Right lobe of liver (tissue), 6 donors: Measurements from ENCODE around the gene DENND2A. TPM values are rescaled to one million over a fixed set of nuclear protein-coding genes. Genes with fewer than 3 reads are reported as not detected.
A peak's percentile ranks its signal among the peaks of the same experiment; 100 is the strongest.

Source experiments
- ATAC-seq, 4 donors: fragments of 200-7000 bp; cut with Tn5 transposase; one replicate each; pipeline ENCODE4 v1.9.1; 2020; ENCODE audit warnings: mild to moderate bottlenecking in 4 of 4, moderate library complexity in 4 of 4
- DNase-seq, 3 donors: peaks; one replicate each; pipeline ENCODE4 v3.0.0-alpha.2; 2020
- H3K27ac ChIP-seq, 3 donors: fragments of 200-600 bp; one replicate each; pipeline ENCODE4 v1.8.0; 2022
- H3K27me3 ChIP-seq, 2 donors: fragments of 200-600 bp; one replicate each; pipeline ENCODE4 v1.8.0; 2022
- H3K36me3 ChIP-seq, 4 donors: fragments of 200-600 bp; sonication (generic) in 1 of 4; one replicate each; pipeline versions ENCODE4 v1.5.1 to v1.8.0; 2017 to 2022; ENCODE audit warnings: control low read depth in 1 of 4
- H3K4me1 ChIP-seq, 4 donors: fragments of 200-600 bp; sonication (generic) in 1 of 4; one replicate each; pipeline versions ENCODE4 v1.5.1 to v1.8.0; 2017 to 2022; ENCODE audit warnings: control low read depth in 1 of 4
- H3K4me3 ChIP-seq, 3 donors: fragments of 200-600 bp; one replicate each; pipeline ENCODE4 v1.8.0; 2022
- H3K9me3 ChIP-seq, 4 donors: fragments of 200-600 bp; sonication (generic) in 1 of 4; one replicate each; pipeline versions ENCODE4 v1.5.1 to v1.8.0; 2017 to 2022; ENCODE audit warnings: control low read depth in 1 of 4
- CTCF ChIP-seq, 4 donors: fragments of 200-600 bp in 3 of 4; fragments of 450-650 bp in 1 of 4; IDR thresholded peaks; one replicate each; pipeline versions ENCODE4 v1.5.1 to v1.8.0; 2016 to 2022; ENCODE audit warnings: antibody characterized with exemption in 4 of 4, mild to moderate bottlenecking in 2 of 4
- POLR2A ChIP-seq: fragments of 450-650 bp; IDR thresholded peaks from one replicate; pipeline ENCODE4 v1.6.1; 2017; ENCODE audit warnings: antibody characterized with exemption, mild to moderate bottlenecking
- WGBS: methylation state at CpG from one replicate; pipeline ENCODE4 v1.1.6; 2018; ENCODE audit warnings: low coverage, low lambda C conversion rate; ENCODE audit not compliant: insufficient coverage; ENCODE audit errors: missing lambda C conversion rate; 5-methylcytosine and 5-hydroxymethylcytosine counted together
- intact Hi-C, 2 donors: fragments of 100-400 bp; cut with DNase I; formaldehyde crosslinking; loops; one replicate each; pipeline versions ENCODE4 v1.11.2 to v1.14.1; 2022
- total RNA-seq, 6 experiments: library from RNA; depleted of rRNA in 2 of 6; stranded (reverse); fragments of >200 nt in 2 of 6; fragmentation: NEBNext Ultra II Directional in 3 of 6; extraction: Animal tissue kit (Norgen Biotek cat#: 25700) in 3 of 6; gene quantifications; one replicate each; pipeline versions ENCODE4 v1.1.0 to v1.2.4, GENCODE V29; 2016 to 2023
- donor health status: DM: no; HTN: yes; CAD: no.
- donor health status: DM: no; HTN: no; CAD: no.
- donor health status: DM: no; HTN: no; CAD: no.
- donor health status: DM: no; HTN: yes; CAD: no.
- donor health status: DM: no; HTN: yes; CAD: no.

Gene DENND2A
- total RNA-seq, 6 experiments from 2014 or later, result 1.4 to 3.6 (median 2.4) TPM

- 32% methylated on average over 8 of the region's 11 CpGs for WGBS
- Histone ChIP-seq H3K4me3 (peak overlapping the region in 2 of 3 donors; percentile 9 to 13), H3K27me3 (no peaks in the 10 kb centered on the region), H3K27ac (peak overlapping the region in 2 of 3 donors; percentile 37 to 53), H3K4me1 (peaks cover 0 to 18% (median 1%) of the 10 kb centered on the region in 4 donors), H3K9me3 (no peaks in the 10 kb centered on the region), H3K36me3 (no peaks in the 10 kb centered on the region)
- TF ChIP-seq POLR2A (no peak), CTCF (IDR thresholded peaks at IDR 0.05) (no peak)
- ATAC-seq (peak; percentile 77 to 86 (median 80)), DNase-seq (peak in 2 of 3 donors; percentile 55 to 74)
- intact Hi-C loops, result no loop called here
These were observed 16.2 kb upstream of the DENND2A start for GRCh38 chr7:140656548-140657515.

GRCh38 chr7:140655511-140656408 is 15.1 kb upstream of the DENND2A start:
- peak overlapping the region in 1 of 3 donors; percentile 37 for H3K27ac ChIP-seq

GRCh38 chr7:140654661-140655060 is 14.0 kb upstream of the DENND2A start:
- TF ChIP-seq CTCF (IDR thresholded peaks at IDR 0.05), result no peak
- TF ChIP-seq POLR2A, result no peak
- Histone ChIP-seq H3K27me3 (no peaks in the 10 kb centered on the region), H3K4me1 (peaks cover 0 to 18% (median 1%) of the 10 kb centered on the region in 4 donors), H3K36me3 (no peaks in the 10 kb centered on the region), H3K27ac (no peak overlapping the region), H3K4me3 (no peak overlapping the region), H3K9me3 (no peaks in the 10 kb centered on the region)
- WGBS, result 90% methylated on average over 4 of the region's 4 CpGs
- intact Hi-C loops, result loop anchor here in 1 of 2 donors (5.0 kb wide), 1 partner anchor 137 kb away; no protein-coding TSS in a partner anchor
- DNase-seq (no peak), ATAC-seq (no peak)

More at GRCh38 chr7:140655511-140656408, 15.1 kb upstream of the DENND2A start:
- Histone ChIP-seq H3K36me3 (no peaks in the 10 kb centered on the region), H3K4me1 (peaks cover 0 to 18% (median 1%) of the 10 kb centered on the region in 4 donors), H3K27me3 (no peaks in the 10 kb centered on the region), H3K4me3 (no peak overlapping the region), H3K9me3 (no peaks in the 10 kb centered on the region)
- intact Hi-C loops, result no loop called here
- DNase-seq (no peak), ATAC-seq (no peak)
- 84% methylated on average over 10 of the region's 16 CpGs for WGBS
- TF ChIP-seq POLR2A, result no peak
- no peak for TF ChIP-seq CTCF (IDR thresholded peaks at IDR 0.05)

- intact Hi-C loops, result loop anchor here in 1 of 2 donors (5.0 kb wide), 1 partner anchor 137 kb away; no protein-coding TSS in a partner anchor
- no peak for DNase-seq
- no peaks in the 10 kb centered on the region for H3K9me3 ChIP-seq
- TF ChIP-seq POLR2A, result no peak
- TF ChIP-seq CTCF (IDR thresholded peaks at IDR 0.05), result no peak
- H3K27me3 ChIP-seq, result no peaks in the 10 kb centered on the region
- WGBS, result 28% methylated on average over 2 of the region's 2 CpGs
- H3K4me1 ChIP-seq, result peaks cover 0 to 18% (median 1%) of the 10 kb centered on the region in 4 donors
- no peaks in the 10 kb centered on the region for H3K36me3 ChIP-seq
- no peak overlapping the region for H3K4me3 ChIP-seq
- peak overlapping the region in 1 of 3 donors; percentile 6 for H3K27ac ChIP-seq
- ATAC-seq, result no peak
These were observed 13.4 kb upstream of the DENND2A start for GRCh38 chr7:140654109-140654387.
